ENCODE data around the gene APOE. TPM values are rescaled to one million over a fixed set of nuclear protein-coding genes. Genes with fewer than 3 reads are reported as not detected.
A peak's percentile ranks its signal among the peaks of the same experiment; 100 is the strongest.
"Not testable (repeated sequence)": the region's sequence is repeated elsewhere in the genome, so short reads cannot be mapped to it uniquely, and the experiment has no call there.

APOE gene
- total and polyA plus RNA-seq, 2 of the 13 experiments (the other 11 are each of a cell fraction or from before 2014, with no cell fraction given): 1,328 to 1,470 TPM

- POLR2A ChIA-PET; CTCF ChIA-PET (ENCODE audit: low intra/inter-chr PET ratio, low total read pairs); H3K9me3 ChIP-seq (ENCODE audit: low read length); H4K20me1 ChIP-seq (ENCODE audit: insufficient read depth, low read length); DNase-seq (ENCODE audit: low spot score); H3K27me3 ChIP-seq (ENCODE audit: control insufficient read depth in 1 of 2, insufficient read depth in 2 of 2, low read length in 2 of 2); intact Hi-C loops (cut with micrococcal nuclease; ENCODE audit: unreplicated experiment); FAIRE-seq; H3K27ac ChIP-seq (ENCODE audit: extremely low read length, insufficient read depth, low read length); H3K9ac ChIP-seq (ENCODE audit: insufficient read depth, low read depth, low read length); H3K4me3 ChIP-seq (replicated peaks in 1 of 3; ENCODE audit: insufficient read depth in 1 of 3, low read depth in 2 of 3, low read length in 3 of 3); H3K4me2 ChIP-seq (ENCODE audit: low read depth, low read length); in situ Hi-C loops (cut with HindIII; ENCODE audit: extremely low pct_ligation_motif_present, low pct_unique_long_range_greater_than_20kb); ATAC-seq; H2AFZ ChIP-seq (ENCODE audit: low read length): not testable (repeated sequence)
- H3K36me3 ChIP-seq (replicated peaks in 1 of 2; ENCODE audit: control insufficient read depth in 1 of 2, insufficient read depth in 2 of 2, low read length in 2 of 2): peaks cover 4 to 32% of the 10 kb centered on the region in 2 experiments; a peak in 4 of 5 replicates
- H3K4me1 ChIP-seq (ENCODE audit: insufficient read depth, low read length): peaks cover 58% of the 10 kb centered on the region
- 85% methylated on average over 3 of the region's 3 CpGs for WGBS (ENCODE audit: low lambda C conversion rate)
- TSS peak; percentile 37 for BruUV-seq (replicated peaks)
- H3K79me2 ChIP-seq (ENCODE audit: insufficient read depth, low read length): peaks cover 32% of the 10 kb centered on the region
Measured at GRCh38 chr19:44861576-44861975, 44.0 kb upstream of the APOE start.

- BruUV-seq (replicated peaks): no TSS peak
- Histone ChIP-seq H3K4me3 (replicated peaks in 1 of 3; ENCODE audit: insufficient read depth in 1 of 3, low read depth in 2 of 3, low read length in 3 of 3) (no peak overlapping the region), H3K27me3 (ENCODE audit: control insufficient read depth in 1 of 2, insufficient read depth in 2 of 2, low read length in 2 of 2) (no peaks in the 10 kb centered on the region), H3K79me2 (ENCODE audit: insufficient read depth, low read length) (peaks cover 19% of the 10 kb centered on the region), H3K9me3 (ENCODE audit: low read length) (no peaks in the 10 kb centered on the region), H3K4me1 (ENCODE audit: insufficient read depth, low read length) (peaks cover 58% of the 10 kb centered on the region), H4K20me1 (ENCODE audit: insufficient read depth, low read length) (peaks cover 2% of the 10 kb centered on the region; the same call in 1 of the 2 replicates), H3K4me2 (ENCODE audit: low read depth, low read length) (no peak overlapping the region), H2AFZ (ENCODE audit: low read length) (no peak overlapping the region), H3K9ac (ENCODE audit: insufficient read depth, low read depth, low read length) (no peak overlapping the region), H3K27ac (ENCODE audit: extremely low read length, insufficient read depth, low read length) (no peak overlapping the region), H3K36me3 (replicated peaks in 1 of 2; ENCODE audit: control insufficient read depth in 1 of 2, insufficient read depth in 2 of 2, low read length in 2 of 2) (peaks cover 4 to 37% of the 10 kb centered on the region in 2 experiments; a peak in 4 of 5 replicates)
- 55% methylated on average over 2 of the region's 2 CpGs for WGBS (ENCODE audit: low lambda C conversion rate)
- DNase-seq (ENCODE audit: low spot score) (no peak), FAIRE-seq (no peak), ATAC-seq (no peak)
- in situ Hi-C loops (cut with HindIII; ENCODE audit: extremely low pct_ligation_motif_present, low pct_unique_long_range_greater_than_20kb): no loop called here
- ChIA-PET POLR2A (interaction anchor here (0.6 kb wide), 1 partner anchor 57 kb away, joined by 3 read pairs; no protein-coding TSS in a partner anchor), CTCF (ENCODE audit: low intra/inter-chr PET ratio, low total read pairs) (no interaction called here)
- intact Hi-C loops (cut with micrococcal nuclease; ENCODE audit: unreplicated experiment): no loop called here
- peak; percentile 25; the same call in 1 of the 2 replicates for TF ChIP-seq HNF4A (CRISPR knock-in tag; IDR thresholded peaks at IDR 0.05)
- TF ChIP-seq SAP130 (CRISPR knock-in tag; IDR thresholded peaks at IDR 0.05; ENCODE audit: low read depth): 0 out of 2 replicates have a peak, but pooled peaks have one; percentile 13
- TF ChIP-seq FOXP1 (IDR thresholded peaks at IDR 0.05): no peak
- TF ChIP-seq FOXP1 (CRISPR knock-in tag; IDR thresholded peaks at IDR 0.05): 0 out of 2 replicates have a peak, but pooled peaks have one; percentile 15
- TF ChIP-seq TBL1XR1 (IDR thresholded peaks at IDR 0.05; ENCODE audit: borderline replicate concordance, low read length, partially characterized antibody): no peak
- peak; percentile 30; the same call in 1 of the 2 replicates for TF ChIP-seq RXRB (CRISPR knock-in tag; IDR thresholded peaks at IDR 0.05; ENCODE audit: borderline replicate concordance)
- TF ChIP-seq NR2F6 (IDR thresholded peaks at IDR 0.05): no peak
- TF ChIP-seq NR2F6 (CRISPR knock-in tag; IDR thresholded peaks at IDR 0.05): peak; percentile 57
- no peak for TF ChIP-seq POLR2A (IDR thresholded peaks at IDR 0.05; ENCODE audit: insufficient read depth in 1 of 2, low read depth in 2 of 2, low read length in 2 of 2)
- TF ChIP-seq ZNF770 (CRISPR knock-in tag; IDR thresholded peaks at IDR 0.05): peak; percentile 54; the same call in 1 of the 2 replicates
- no peak for TF ChIP-seq ZNF746 (CRISPR knock-in tag; IDR thresholded peaks at IDR 0.05)
- 0 out of 2 replicates have a peak, but pooled peaks have one; percentile 11 for TF ChIP-seq PATZ1 (CRISPR knock-in tag; IDR thresholded peaks at IDR 0.05)
- peak; percentile 16; the same call in 1 of the 2 replicates for TF ChIP-seq SALL1 (CRISPR knock-in tag; IDR thresholded peaks at IDR 0.05)
- no peak for TF ChIP-seq SOX13 (IDR thresholded peaks at IDR 0.05)
- TF ChIP-seq SOX13 (CRISPR knock-in tag; conservative IDR thresholded peaks at IDR 0.05 in 1 of 2, IDR thresholded peaks at IDR 0.05 in 1 of 2): peak in 1 of 2 experiments; percentile 31; a peak in 1 of 4 replicates
- TF ChIP-seq SOX6 (IDR thresholded peaks at IDR 0.05): no peak
- TF ChIP-seq SOX6 (CRISPR knock-in tag; IDR thresholded peaks at IDR 0.05): 0 out of 2 replicates have a peak, but pooled peaks have one; percentile 22
Measured at GRCh38 chr19:44863990-44864389, 41.6 kb upstream of the APOE start.

Data from HepG2 (cell line).